HFFc6 (cell line): Measurements from ENCODE around the gene PODXL2. TPM values are rescaled to one million over a fixed set of nuclear protein-coding genes. Genes with fewer than 3 reads are reported as not detected.

Experiments used
- DNase-seq: peaks from one replicate; pipeline ENCODE4 v3.0.0-alpha.2; 2018
- H3K27ac Mint-ChIP-seq: 2 replicates; pipeline ENCODE4 v1.8.0; 2020; ENCODE audit warnings: mild to moderate bottlenecking, mixed read lengths
- H3K27me3 Mint-ChIP-seq: 2 replicates; pipeline ENCODE4 v1.8.0; 2021; ENCODE audit warnings: mild to moderate bottlenecking, moderate library complexity, mixed read lengths; ENCODE audit not compliant: insufficient read depth
- H3K36me3 Mint-ChIP-seq: 2 replicates; pipeline ENCODE4 v1.8.0; 2021; ENCODE audit warnings: low read depth, mixed read lengths
- H3K4me1 Mint-ChIP-seq: 2 replicates; pipeline ENCODE4 v1.8.0; 2020; ENCODE audit warnings: low read depth, mixed read lengths
- H3K4me3 Mint-ChIP-seq: 2 replicates; pipeline ENCODE4 v1.8.0; 2020; ENCODE audit warnings: mild to moderate bottlenecking, moderate library complexity, mixed read lengths
- H3K9me3 Mint-ChIP-seq: 2 replicates; pipeline ENCODE4 v1.8.0; 2020; ENCODE audit warnings: mild to moderate bottlenecking, mixed read lengths
- CTCF ChIP-seq: fragments of 200-600 bp; sonication (generic); IDR thresholded peaks from 2 replicates; pipeline ENCODE4 v1.5.0; 2021; ENCODE audit warnings: antibody characterized with exemption, mild to moderate bottlenecking
- total RNA-seq, 6 experiments: library from RNA; stranded (reverse); fragmentation: NEBNext Ultra II Directional; extraction: Animal tissue kit (Norgen Biotek cat#: 25700); gene quantifications; 2 replicates in 1 of 6; 3 replicates in 5 of 6; pipeline ENCODE4 v1.2.3, GENCODE V29; 2021

PODXL2 gene
- total RNA-seq, 6 experiments from 2014 or later = 0.09 TPM; not detected in 5

- TF ChIP-seq CTCF = no peak
- Mint-ChIP-seq H3K4me1 (peaks cover 32% of the 10 kb centered on the region), H3K9me3 (no peaks in the 10 kb centered on the region), H3K27ac (no peak overlapping the region), H3K4me3 (no peak overlapping the region), H3K36me3 (peaks cover 38% of the 10 kb centered on the region), H3K27me3 (no peaks in the 10 kb centered on the region; the same call in 1 of the 2 replicates)
- DNase-seq = no peak
These were observed 21.9 kb upstream of the PODXL2 start for GRCh38 chr3:127606981-127607595.

GRCh38 chr3:127607675-127608361 is 21.2 kb upstream of the PODXL2 start:
- Mint-ChIP-seq H3K36me3 (peaks cover 40% of the 10 kb centered on the region), H3K27me3 (no peaks in the 10 kb centered on the region; the same call in 1 of the 2 replicates), H3K4me1 (peaks cover 39% of the 10 kb centered on the region), H3K4me3 (no peak overlapping the region), H3K27ac (no peak overlapping the region), H3K9me3 (no peaks in the 10 kb centered on the region)
- TF ChIP-seq CTCF = no peak
- DNase-seq = no peak

- peaks cover 44% of the 10 kb centered on the region for H3K4me1 Mint-ChIP-seq
- no peaks in the 10 kb centered on the region for H3K9me3 Mint-ChIP-seq
- no peak overlapping the region; the same call in 1 of the 2 replicates for H3K27ac Mint-ChIP-seq
- peaks cover 40% of the 10 kb centered on the region for H3K36me3 Mint-ChIP-seq
- DNase-seq = no peak
- peaks cover 2% of the 10 kb centered on the region for H3K27me3 Mint-ChIP-seq
- no peak for TF ChIP-seq CTCF
- H3K4me3 Mint-ChIP-seq = no peak overlapping the region
These were observed 20.6 kb upstream of the PODXL2 start for GRCh38 chr3:127608362-127608718.

GRCh38 chr3:127610105-127610504 is 18.9 kb upstream of the PODXL2 start:
- Mint-ChIP-seq H3K4me1 (peaks cover 62% of the 10 kb centered on the region), H3K27me3 (peaks cover 2% of the 10 kb centered on the region), H3K36me3 (peaks cover 40% of the 10 kb centered on the region), H3K4me3 (no peak overlapping the region), H3K27ac (peak overlapping the region; percentile 54; the same call in 1 of the 2 replicates), H3K9me3 (no peaks in the 10 kb centered on the region)
- DNase-seq = peak; percentile 33
- no peak for TF ChIP-seq CTCF

- H3K27ac Mint-ChIP-seq = no peak overlapping the region
- H3K4me3 Mint-ChIP-seq = no peak overlapping the region
- no peak for TF ChIP-seq CTCF
- no peaks in the 10 kb centered on the region for H3K9me3 Mint-ChIP-seq
- peaks cover 74% of the 10 kb centered on the region for H3K4me1 Mint-ChIP-seq
- peaks cover 2% of the 10 kb centered on the region for H3K27me3 Mint-ChIP-seq
- peaks cover 33% of the 10 kb centered on the region for H3K36me3 Mint-ChIP-seq
- DNase-seq = no peak
These were observed 17.7 kb upstream of the PODXL2 start for GRCh38 chr3:127611251-127611650.
